GM06990 (cell line): ENCODE data around the gene ZNF638.
"Not testable (repeated sequence)": the region's sequence is repeated elsewhere in the genome, so short reads cannot be mapped to it uniquely, and the experiment has no call there.

Experiments
- DNase-seq: peaks from one replicate; pipeline ENCODE4 v3.0.0-alpha.2; 2011; ENCODE audit not compliant: insufficient read length; ENCODE audit errors: extremely low read depth
- H3K27me3 ChIP-seq: replicated peaks from 2 replicates; pipeline ENCODE4 v1.6.0; 2011; ENCODE audit warnings: low read length; ENCODE audit not compliant: control insufficient read depth, insufficient read depth
- H3K36me3 ChIP-seq: 2 replicates; pipeline ENCODE4 v1.5.1; 2011; ENCODE audit warnings: low read length; ENCODE audit not compliant: control insufficient read depth, insufficient read depth
- H3K4me3 ChIP-seq: replicated peaks from 2 replicates; pipeline ENCODE4 v1.5.1; 2011; ENCODE audit warnings: low read depth, mild to moderate bottlenecking, control low read depth, low read length
- TF ChIP-seq, protein P1 (sequence below): IDR thresholded peaks from 2 replicates; pipeline ENCODE4 v1.5.1; 2011; ENCODE audit warnings: low read length, control low read depth, mild to moderate bottlenecking, inconsistent platforms; ENCODE audit not compliant: insufficient read depth, poor library complexity, severe bottlenecking

Gene ZNF638

DNA sequence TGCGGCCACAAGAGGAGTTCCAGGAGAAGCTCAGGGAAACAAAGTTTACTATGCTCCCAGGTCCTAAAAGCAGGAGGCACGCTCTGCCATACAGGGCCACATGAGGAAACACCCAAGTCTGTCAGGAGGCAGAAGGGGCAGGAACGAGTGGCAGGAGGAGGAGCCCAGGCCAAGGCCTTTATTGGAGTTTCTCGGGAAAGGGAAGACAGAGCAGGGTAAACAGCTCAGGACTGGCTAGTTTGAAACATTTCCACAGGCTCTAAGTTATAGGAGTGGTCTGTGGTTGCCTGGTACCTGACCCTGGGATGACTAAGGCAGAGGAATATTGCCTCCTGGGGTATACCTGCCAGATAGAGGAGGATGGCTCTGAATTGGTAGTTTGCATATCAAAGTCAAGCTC, 3.7 kb upstream of the ZNF638 start:
- TF ChIP-seq, protein P1, sequence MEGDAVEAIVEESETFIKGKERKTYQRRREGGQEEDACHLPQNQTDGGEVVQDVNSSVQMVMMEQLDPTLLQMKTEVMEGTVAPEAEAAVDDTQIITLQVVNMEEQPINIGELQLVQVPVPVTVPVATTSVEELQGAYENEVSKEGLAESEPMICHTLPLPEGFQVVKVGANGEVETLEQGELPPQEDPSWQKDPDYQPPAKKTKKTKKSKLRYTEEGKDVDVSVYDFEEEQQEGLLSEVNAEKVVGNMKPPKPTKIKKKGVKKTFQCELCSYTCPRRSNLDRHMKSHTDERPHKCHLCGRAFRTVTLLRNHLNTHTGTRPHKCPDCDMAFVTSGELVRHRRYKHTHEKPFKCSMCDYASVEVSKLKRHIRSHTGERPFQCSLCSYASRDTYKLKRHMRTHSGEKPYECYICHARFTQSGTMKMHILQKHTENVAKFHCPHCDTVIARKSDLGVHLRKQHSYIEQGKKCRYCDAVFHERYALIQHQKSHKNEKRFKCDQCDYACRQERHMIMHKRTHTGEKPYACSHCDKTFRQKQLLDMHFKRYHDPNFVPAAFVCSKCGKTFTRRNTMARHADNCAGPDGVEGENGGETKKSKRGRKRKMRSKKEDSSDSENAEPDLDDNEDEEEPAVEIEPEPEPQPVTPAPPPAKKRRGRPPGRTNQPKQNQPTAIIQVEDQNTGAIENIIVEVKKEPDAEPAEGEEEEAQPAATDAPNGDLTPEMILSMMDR = no peak
- no peak for DNase-seq
- Histone ChIP-seq H3K36me3 (no peaks in the 10 kb centered on the region), H3K4me3 (no peak overlapping the region), H3K27me3 (no peaks in the 10 kb centered on the region)

DNA sequence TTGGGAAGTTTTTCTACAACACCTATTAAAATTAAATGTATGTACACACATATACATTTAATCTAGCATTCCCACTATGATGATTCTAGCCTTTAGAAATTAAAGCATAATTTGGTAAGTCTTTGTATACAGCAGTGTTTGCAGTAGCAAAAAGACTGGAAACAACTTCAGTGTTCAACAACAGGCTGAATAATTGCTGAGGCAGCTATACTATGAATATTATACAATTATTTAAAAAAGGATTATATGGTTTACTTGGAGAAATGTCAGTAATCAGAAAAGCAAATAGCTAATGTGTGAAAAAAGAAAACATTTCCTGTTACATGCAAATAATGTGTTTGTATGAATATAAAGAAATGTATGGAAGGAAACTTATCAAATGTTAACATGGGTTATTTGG, 1.4 kb upstream of the ZNF638 start:
- DNase-seq = no peak
- TF ChIP-seq, protein P1 = no peak
- Histone ChIP-seq H3K4me3 (no peak overlapping the region), H3K27me3 (no peaks in the 10 kb centered on the region), H3K36me3 (no peaks in the 10 kb centered on the region)

DNA sequence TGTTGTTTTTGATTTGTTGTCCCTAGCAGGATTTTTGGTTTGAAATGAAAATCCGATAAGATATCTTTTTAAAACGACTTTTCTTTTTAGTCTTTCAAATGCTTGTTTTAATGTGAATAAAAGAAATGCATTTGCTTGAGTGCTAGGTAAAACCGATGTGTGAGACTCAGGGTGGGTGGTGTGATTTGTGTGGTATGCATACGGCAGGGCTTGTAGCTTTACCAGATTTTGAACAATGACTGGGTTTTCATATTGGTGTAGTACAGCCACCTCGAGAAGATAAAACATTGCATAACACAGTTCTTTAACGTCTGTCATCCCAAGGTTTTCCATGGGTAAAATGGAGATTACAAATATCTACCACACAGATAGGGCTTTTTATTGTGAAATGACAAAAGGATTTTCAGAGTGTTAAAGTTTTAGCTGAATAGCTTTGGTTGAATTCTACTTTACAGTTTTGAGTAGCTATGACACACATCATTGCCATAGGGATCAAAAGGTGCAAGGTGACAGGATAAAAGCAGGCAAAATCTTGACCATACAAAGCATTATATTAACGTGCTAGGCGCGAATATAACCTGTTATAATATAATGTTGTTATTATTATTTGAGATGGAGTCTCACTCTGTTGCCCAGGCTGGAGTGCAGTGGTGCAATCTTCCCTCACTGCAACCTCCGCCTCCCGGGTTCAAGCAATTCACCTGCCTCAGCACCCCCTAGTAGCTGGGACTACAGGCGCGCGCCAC, 824 bp upstream of the ZNF638 start:
- no peaks in the 10 kb centered on the region for H3K36me3 ChIP-seq
- TF ChIP-seq, protein P1 = no peak
- H3K4me3 ChIP-seq = peak overlapping the region; percentile 47
- no peak for DNase-seq
- H3K27me3 ChIP-seq = no peaks in the 10 kb centered on the region

DNA sequence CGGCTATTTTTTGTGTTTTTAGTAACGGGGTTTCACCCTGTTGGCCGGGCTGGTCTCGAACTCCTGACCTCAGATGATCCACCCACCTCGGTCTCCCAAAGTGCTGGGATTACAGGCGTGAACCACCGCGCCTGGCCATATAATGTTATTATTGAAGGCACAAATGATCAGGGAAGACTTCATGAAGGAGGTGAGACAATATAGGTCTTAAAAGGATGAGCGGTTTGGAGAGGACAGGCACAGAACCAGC, 326 bp upstream of the ZNF638 start:
- H3K36me3 ChIP-seq, DNase-seq, H3K27me3 ChIP-seq: not testable (repeated sequence)
- H3K4me3 ChIP-seq = peak overlapping the region; percentile 47

DNA sequence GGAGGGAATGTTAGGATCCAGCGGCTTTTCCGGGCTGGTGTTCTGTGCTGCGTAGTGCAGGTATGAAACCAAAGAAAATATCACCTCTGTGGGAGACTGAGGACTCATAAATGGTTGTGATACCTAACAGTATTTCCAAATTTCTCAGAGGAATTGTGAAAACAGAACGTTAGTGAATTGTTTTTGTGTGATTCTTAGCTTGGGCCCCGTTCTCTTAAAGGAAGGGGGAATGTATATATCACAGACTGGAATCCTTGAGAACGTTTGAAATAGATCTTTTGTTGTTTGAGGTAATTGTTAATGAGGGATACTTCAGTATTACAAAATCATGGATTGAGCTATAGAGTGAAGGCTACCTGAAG, 834 bp downstream of the ZNF638 start:
- Histone ChIP-seq H3K27me3 (no peaks in the 10 kb centered on the region), H3K36me3 (no peaks in the 10 kb centered on the region), H3K4me3 (peak overlapping the region; percentile 87)
- TF ChIP-seq, protein P1 = no peak
- no peak for DNase-seq

DNA sequence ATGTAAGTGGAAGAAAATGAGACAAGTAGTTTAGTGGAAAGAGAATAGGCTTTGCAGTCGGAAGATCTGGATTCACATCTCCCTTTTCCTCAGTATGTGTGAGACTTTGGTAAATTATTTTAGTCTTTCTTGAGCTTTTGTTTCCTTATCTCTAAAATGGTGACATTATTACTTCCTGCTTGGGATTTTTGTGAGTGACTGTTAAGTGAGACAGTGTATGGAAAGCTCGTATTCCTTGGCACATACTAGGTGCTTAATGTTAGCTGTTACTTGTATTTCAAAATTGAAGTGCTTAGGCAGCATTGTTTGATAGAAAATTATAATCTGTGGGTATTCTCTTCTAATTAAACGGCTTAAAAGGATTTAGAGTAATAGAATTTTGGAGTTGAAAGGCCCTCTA, 2.0 kb downstream of the ZNF638 start:
- TF ChIP-seq, protein P1 = no peak

More for the DNA sequence above, 2.0 kb downstream of the ZNF638 start:
- H3K27me3 ChIP-seq = no peaks in the 10 kb centered on the region
- DNase-seq = no peak
- peak overlapping the region; percentile 87 for H3K4me3 ChIP-seq
- no peaks in the 10 kb centered on the region for H3K36me3 ChIP-seq
